ENCODE data around the gene PRDM5.

Gene PRDM5

GRCh38 chr4:120922381-120923206, at the start of gene PRDM5:
Gene PRDM5 (minus strand): TSS chr4:120922726. CDS start chr4:120922608, 118 bp downstream.
- Histone ChIP-seq H3K27ac (peak within 1 kb of the TSS; percentile 86 to 95), H3K4me3 (peak within 1 kb of the TSS; percentile 86)
- no peak for TF ChIP-seq CTCF (IDR thresholded peaks at IDR 0.05)
- peak; percentile 74 for DNase-seq (ENCODE audit: low spot score)

DNA sequence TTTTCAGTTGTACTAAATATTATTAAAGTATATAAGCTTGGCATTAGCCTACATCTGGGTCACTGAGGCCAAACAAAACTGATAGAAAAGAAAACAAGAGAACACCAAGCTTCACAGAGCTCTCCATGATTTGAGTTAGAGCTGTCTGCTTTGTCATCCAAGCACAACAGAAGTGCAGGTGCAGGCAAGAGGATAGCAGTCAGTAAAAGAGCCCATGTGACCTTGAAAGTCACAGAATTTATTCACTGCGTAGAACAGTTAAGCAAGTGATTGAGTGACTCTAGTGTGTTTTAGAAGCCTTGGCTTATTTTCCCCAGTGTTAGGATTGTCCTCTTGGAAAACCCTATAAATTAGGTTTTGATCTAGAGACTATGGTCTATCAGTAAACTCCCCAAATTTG, 49.4 kb upstream of the PRDM5 start:
- H3K27ac ChIP-seq, result no peak overlapping the region
- H3K4me3 ChIP-seq, result no peak overlapping the region
- DNase-seq (ENCODE audit: low spot score), result no peak
- TF ChIP-seq CTCF (IDR thresholded peaks at IDR 0.05), result no peak

DNA sequence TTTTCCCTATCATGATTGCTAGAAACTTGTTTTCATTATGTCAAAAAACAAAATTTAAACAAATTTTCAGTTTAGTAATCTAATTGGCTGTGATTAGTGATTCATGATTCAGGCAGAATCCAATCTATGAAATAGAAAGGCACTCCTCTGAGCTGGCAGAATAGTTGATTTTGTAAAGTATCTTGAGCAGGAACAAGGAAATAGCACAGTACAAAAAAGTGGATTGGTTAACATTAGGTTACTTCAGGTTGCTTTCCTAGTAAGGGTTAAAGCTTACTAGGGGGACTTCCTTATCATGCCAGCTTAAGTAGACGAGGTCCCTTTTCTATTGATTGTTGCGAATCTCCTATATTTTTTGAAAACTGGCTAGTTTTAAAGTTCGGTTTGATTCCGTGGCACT, 43.4 kb upstream of the PRDM5 start:
- Histone ChIP-seq H3K27ac (no peak overlapping the region), H3K4me3 (no peak overlapping the region)
- DNase-seq (ENCODE audit: low spot score), result no peak
- no peak for TF ChIP-seq CTCF (IDR thresholded peaks at IDR 0.05)

DNA sequence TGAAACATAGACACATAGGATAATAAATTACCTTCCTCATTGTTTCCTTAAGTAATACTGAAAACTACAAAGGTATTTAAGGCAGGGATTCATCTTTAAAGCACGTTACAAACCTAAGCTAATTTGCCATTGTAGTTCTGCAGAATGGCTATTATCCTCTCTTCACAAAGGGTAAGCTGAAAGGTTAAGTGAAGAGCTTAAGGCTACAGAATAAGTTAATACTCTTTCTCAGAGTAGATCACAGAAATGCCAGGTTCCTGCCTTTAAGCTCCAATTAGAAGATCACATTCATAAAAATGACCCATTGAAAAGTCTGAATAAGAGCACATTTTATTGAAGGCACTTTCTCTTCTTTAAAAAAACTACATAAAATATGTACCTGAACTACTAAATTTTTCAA, 42.1 kb upstream of the PRDM5 start:
- no peak for TF ChIP-seq CTCF (IDR thresholded peaks at IDR 0.05)
- Histone ChIP-seq H3K27ac (no peak overlapping the region), H3K4me3 (no peak overlapping the region)
- DNase-seq (ENCODE audit: low spot score), result no peak

DNA sequence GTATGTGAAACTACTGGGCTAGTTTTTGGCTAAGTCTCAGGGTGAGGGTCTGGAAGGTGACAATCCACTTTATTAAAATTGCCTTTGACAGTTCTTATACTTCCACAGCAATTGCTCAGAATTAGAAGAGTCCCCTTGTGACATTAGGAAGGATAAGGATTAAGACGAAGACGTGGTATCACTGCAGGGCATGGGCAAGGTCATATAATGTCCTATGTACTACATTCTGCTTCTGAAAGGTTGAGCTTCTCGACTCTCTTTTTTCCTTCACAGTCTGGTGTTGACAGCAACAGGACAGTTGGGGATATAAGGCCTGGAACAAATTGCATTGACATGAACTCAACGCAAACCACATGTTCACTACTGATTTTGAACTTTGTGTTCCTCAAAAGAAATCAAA, 40.9 kb upstream of the PRDM5 start:
- Histone ChIP-seq H3K4me3 (no peak overlapping the region), H3K27ac (no peak overlapping the region)
- DNase-seq (ENCODE audit: low spot score), result no peak
- no peak for TF ChIP-seq CTCF (IDR thresholded peaks at IDR 0.05)

- no peak overlapping the region for H3K27ac ChIP-seq
- H3K4me3 ChIP-seq, result no peak overlapping the region
- no peak for TF ChIP-seq CTCF (IDR thresholded peaks at IDR 0.05)
- DNase-seq (ENCODE audit: low spot score), result no peak
Observed at GRCh38 chr4:120960656-120961267, 38.2 kb upstream of the PRDM5 start.

DNA sequence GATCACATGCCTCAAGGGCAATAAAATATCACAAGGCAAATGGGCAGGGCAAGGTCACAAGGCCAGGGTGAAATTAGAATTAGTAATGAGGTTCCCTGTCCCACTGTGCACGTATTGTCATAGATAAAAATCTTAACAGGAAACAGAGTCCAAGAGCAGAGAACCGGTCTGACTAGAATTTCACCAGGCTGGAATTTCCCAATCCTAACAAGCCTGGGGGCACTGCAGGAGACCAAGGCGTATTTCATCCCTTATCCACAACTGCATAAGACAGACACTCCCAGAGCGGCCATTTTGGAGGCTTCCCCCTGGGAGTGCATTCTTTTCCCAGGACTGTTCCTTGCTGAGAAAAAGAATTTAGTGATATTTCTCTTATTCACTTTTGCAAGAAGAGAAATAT, 25.9 kb upstream of the PRDM5 start:
- no peak overlapping the region for H3K4me3 ChIP-seq
- no peak for DNase-seq (ENCODE audit: low spot score)
- no peak overlapping the region for H3K27ac ChIP-seq
- no peak for TF ChIP-seq CTCF (IDR thresholded peaks at IDR 0.05)
